Sigmoid colon (tissue), 3 donors: ENCODE data around the gene PDGFA.

ENCODE experiments used
- CTCF ChIP-seq, 4 experiments: fragments of 450-650 bp in 3 of 4; fragments of 200-600 bp in 1 of 4; IDR thresholded peaks; one replicate each; pipeline ENCODE4 v1.5.1; 2016 to 2019; ENCODE audit warnings: antibody characterized with exemption in 4 of 4, mild to moderate bottlenecking in 3 of 4, moderate library complexity in 2 of 4
- POLR2A ChIP-seq, 2 donors: fragments of 450-650 bp; IDR thresholded peaks; one replicate each; pipeline ENCODE4 v1.6.1; 2016; ENCODE audit warnings: antibody characterized with exemption in 2 of 2, mild to moderate bottlenecking in 2 of 2, moderate library complexity in 2 of 2

- TF ChIP-seq CTCF (IDR thresholded peaks at IDR 0.05), result no peak
- TF ChIP-seq POLR2A (IDR thresholded peaks at IDR 0.05), result no peak
These were observed 5.4 kb downstream of the PDGFA start for GRCh38 chr7:514242-514641.
